ENCODE results near the gene HDAC4.

The HDAC4 gene

DNA sequence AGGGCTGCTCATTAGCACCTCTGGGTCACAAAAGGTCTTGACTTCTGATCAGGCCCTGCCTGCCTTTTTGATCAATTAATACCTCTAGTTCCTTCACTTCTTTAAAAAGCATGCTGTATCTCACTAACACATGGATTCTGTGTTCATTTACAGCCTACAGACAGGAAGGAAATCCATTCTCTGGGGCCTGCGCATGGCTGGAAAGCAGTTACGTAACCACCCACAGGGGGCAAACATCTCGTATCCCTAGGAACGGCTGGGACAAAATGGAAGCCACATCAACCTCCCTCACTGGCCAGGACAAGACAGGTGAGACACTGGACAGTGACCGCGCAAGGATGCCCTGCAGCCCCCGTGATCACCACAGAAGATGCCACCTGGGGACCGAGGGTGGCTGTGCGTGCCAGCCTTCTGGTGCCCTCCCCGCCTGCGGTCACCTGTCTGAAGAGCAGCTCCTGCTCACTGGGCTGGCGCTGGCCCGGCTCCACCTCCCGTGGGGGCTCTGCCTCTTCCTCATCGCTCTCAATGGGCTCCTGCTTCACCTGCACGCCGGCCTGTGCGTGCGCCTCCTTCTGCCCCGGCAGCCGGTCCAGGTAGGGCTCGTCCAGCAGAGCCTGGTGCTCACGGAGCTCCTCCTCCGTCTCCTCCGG lies 286.1 kb downstream of the HDAC4 start:
- DNase-seq (ENCODE audit: low read depth), result no peak
- no peak overlapping the region for H3K4me3 ChIP-seq (ENCODE audit: control insufficient read depth, low read depth, low read length)
- no peak for TF ChIP-seq CTCF (IDR thresholded peaks at IDR 0.05; ENCODE audit: control insufficient read depth, insufficient read depth, low read depth, low read length, missing control alignments)

- no peak for TF ChIP-seq CTCF (IDR thresholded peaks at IDR 0.05; ENCODE audit: control insufficient read depth, insufficient read depth, low read depth, low read length, missing control alignments)
- H3K4me3 ChIP-seq (ENCODE audit: control insufficient read depth, low read depth, low read length), result no peak overlapping the region
- no peak for DNase-seq (ENCODE audit: low read depth)
Observed at GRCh38 chr2:239114119-239114581, 286.7 kb downstream of the HDAC4 start.

- no peak overlapping the region for H3K4me3 ChIP-seq (ENCODE audit: control insufficient read depth, low read depth, low read length)
Observed at GRCh38 chr2:239113615-239114014, 287.2 kb downstream of the HDAC4 start.

GRCh38 chr2:239113171-239113570 lies 287.6 kb downstream of the HDAC4 start:
- no peak for TF ChIP-seq CTCF (IDR thresholded peaks at IDR 0.05; ENCODE audit: control insufficient read depth, insufficient read depth, low read depth, low read length, missing control alignments)
- no peak overlapping the region for H3K4me3 ChIP-seq (ENCODE audit: control insufficient read depth, low read depth, low read length)
- no peak for DNase-seq (ENCODE audit: low read depth)

More at GRCh38 chr2:239113615-239114014, 287.2 kb downstream of the HDAC4 start:
- no peak for TF ChIP-seq CTCF (IDR thresholded peaks at IDR 0.05; ENCODE audit: control insufficient read depth, insufficient read depth, low read depth, low read length, missing control alignments)
- no peak for DNase-seq (ENCODE audit: low read depth)

- DNase-seq (ENCODE audit: low read depth), result no peak
- H3K4me3 ChIP-seq (ENCODE audit: control insufficient read depth, low read depth, low read length), result no peak overlapping the region
- no peak for TF ChIP-seq CTCF (IDR thresholded peaks at IDR 0.05; ENCODE audit: control insufficient read depth, insufficient read depth, low read depth, low read length, missing control alignments)
Observed at GRCh38 chr2:239112127-239112774, 288.6 kb downstream of the HDAC4 start.

DNA sequence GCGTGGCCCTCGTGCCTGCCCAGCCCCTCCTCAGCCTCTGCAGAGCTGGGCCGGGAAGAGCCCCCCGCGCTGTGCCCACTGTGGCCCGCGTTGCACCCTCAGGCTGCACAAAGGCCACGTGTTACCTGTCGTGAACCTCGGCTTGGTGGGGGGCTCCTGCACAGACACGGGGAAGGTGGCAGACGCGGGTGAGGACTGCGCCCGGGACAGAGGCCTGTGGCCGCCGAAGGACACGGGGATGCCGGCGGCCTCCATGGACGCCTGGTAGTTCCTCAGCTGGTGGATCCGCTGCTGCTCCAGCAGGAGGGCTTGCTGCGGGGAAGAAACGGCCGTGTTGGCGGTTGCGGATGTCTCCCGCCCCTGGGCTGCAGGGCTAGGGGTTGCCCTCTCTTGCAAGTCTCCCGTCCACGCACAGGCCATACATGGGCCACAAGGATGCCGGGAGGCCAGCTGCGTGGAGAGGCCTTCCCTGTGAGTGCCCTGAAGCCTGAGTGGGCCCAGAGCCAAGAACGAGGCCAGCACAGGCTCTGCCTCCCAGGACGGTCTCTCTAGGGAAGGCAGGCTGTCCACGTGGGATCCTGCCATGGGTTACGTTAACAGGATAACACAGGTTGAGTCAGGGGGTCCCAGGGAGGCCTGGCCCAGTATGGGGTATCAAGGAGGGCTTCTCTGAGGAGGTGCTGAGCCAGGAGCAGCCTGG lies 289.3 kb downstream of the HDAC4 start:
- DNase-seq (ENCODE audit: low read depth), result no peak
- H3K4me3 ChIP-seq (ENCODE audit: control insufficient read depth, low read depth, low read length), result no peak overlapping the region
- TF ChIP-seq CTCF (IDR thresholded peaks at IDR 0.05; ENCODE audit: control insufficient read depth, insufficient read depth, low read depth, low read length, missing control alignments), result no peak

All from AG09309 (cell line).